Large intestine (tissue), 3 donors: ENCODE results near the gene ARL11. TPM values are rescaled to one million over a fixed set of nuclear protein-coding genes. Genes with fewer than 3 reads are reported as not detected.
A peak's percentile ranks its signal among the peaks of the same experiment; 100 is the strongest.

ENCODE experiments used
- DNase-seq, 2 donors: peaks; one replicate each; pipeline versions ENCODE4 v3.0.0 to v3.0.0-alpha.2; 2013
- H3K27ac ChIP-seq: one replicate; pipeline ENCODE4 v1.5.1; 2013; ENCODE audit warnings: low read length
- H3K27me3 ChIP-seq: 2 replicates; pipeline ENCODE4 v1.6.1; 2013; ENCODE audit warnings: low read length; ENCODE audit not compliant: control insufficient read depth, insufficient read depth
- H3K36me3 ChIP-seq: 2 replicates; pipeline ENCODE4 v1.6.1; 2013; ENCODE audit warnings: low read length; ENCODE audit not compliant: control insufficient read depth, insufficient read depth
- H3K4me1 ChIP-seq: one replicate; pipeline ENCODE4 v1.6.1; 2013; ENCODE audit warnings: low read length; ENCODE audit not compliant: control insufficient read depth, insufficient read depth
- H3K4me3 ChIP-seq: one replicate; pipeline ENCODE4 v1.5.1; 2013; ENCODE audit warnings: low read length
- H3K9me3 ChIP-seq: one replicate; pipeline ENCODE4 v1.6.1; 2013; ENCODE audit warnings: mild to moderate bottlenecking, low read depth, low read length, moderate library complexity; ENCODE audit not compliant: control insufficient read depth
- WGBS: methylation state at CpG from one replicate; pipeline ENCODE4 v1.1.5; 2013; ENCODE audit warnings: low lambda C conversion rate; ENCODE audit not compliant: insufficient coverage; 5-methylcytosine and 5-hydroxymethylcytosine counted together
- polyA plus RNA-seq: library from polyadenylated mRNA; unstranded; fragments of 120-200 nt; gene quantifications from one replicate; pipeline ENCODE4 v1.2.1, GENCODE V29; 2013

ARL11 gene
- polyA plus RNA-seq, 1 donor, result 1.3 TPM

GRCh38 chr13:49669735-49670309 lies 41.5 kb downstream of the ARL11 start:
- Histone ChIP-seq H3K27me3 (no peaks in the 10 kb centered on the region), H3K4me3 (no peak overlapping the region), H3K36me3 (peaks cover 18% of the 10 kb centered on the region), H3K27ac (no peak overlapping the region), H3K4me1 (no peaks in the 10 kb centered on the region), H3K9me3 (no peaks in the 10 kb centered on the region)
- WGBS, result no CpG with 5 or more reads among the region's 5 CpGs
- DNase-seq, result peak; percentile 50 to 67

- DNase-seq, result no peak
- H3K27me3 ChIP-seq, result no peaks in the 10 kb centered on the region
- no peak overlapping the region for H3K4me3 ChIP-seq
- no peaks in the 10 kb centered on the region for H3K4me1 ChIP-seq
- H3K27ac ChIP-seq, result no peak overlapping the region
- WGBS, result 100% methylated on average over 1 of the region's 5 CpGs
- H3K9me3 ChIP-seq, result no peaks in the 10 kb centered on the region
- H3K36me3 ChIP-seq, result peaks cover 17% of the 10 kb centered on the region
Observed at GRCh38 chr13:49670828-49671227, 42.5 kb downstream of the ARL11 start.

DNA sequence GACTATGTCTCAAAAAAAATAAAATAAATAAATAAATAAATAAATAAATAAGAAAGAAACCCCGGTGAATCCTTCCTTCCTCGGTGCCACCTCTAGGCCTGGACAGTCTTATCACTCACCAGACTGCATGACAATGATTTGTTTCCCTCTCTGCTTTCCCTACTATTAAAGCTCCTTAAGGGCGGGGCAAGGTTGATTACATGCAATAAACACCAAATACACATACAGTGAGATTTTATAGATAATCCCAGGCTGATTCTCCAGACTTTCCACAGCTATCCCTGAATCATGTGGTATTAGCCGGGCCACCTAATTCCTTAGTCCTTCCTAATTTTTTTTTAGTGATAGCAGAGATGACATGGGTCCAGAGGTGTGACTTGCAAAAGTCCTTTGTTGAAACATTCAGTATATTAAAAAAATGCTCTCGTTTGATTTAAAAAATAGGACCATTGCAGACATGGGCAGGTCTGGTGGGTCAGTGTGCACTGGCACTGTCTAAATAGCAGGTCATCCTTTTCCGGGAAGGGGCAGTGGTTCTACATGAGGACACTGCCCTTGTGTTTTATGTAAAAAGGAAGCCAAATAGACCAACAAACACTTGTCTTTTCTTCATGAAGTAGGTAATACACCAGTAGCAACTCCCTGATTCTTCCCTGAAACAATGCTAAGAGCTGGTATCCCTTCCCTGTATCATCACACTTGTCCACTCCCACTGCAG lies 48.4 kb downstream of the ARL11 start:
- Histone ChIP-seq H3K36me3 (no peaks in the 10 kb centered on the region), H3K27ac (no peak overlapping the region), H3K4me1 (no peaks in the 10 kb centered on the region), H3K9me3 (peaks cover 11% of the 10 kb centered on the region), H3K4me3 (no peak overlapping the region), H3K27me3 (no peaks in the 10 kb centered on the region)
- no CpG with 5 or more reads among the region's 6 CpGs for WGBS
- no peak for DNase-seq

- WGBS, result no CpG with 5 or more reads among the region's 48 CpGs
- Histone ChIP-seq H3K27me3 (no peaks in the 10 kb centered on the region), H3K4me3 (no peak overlapping the region), H3K36me3 (no peaks in the 10 kb centered on the region), H3K27ac (no peak overlapping the region), H3K9me3 (peaks cover 11% of the 10 kb centered on the region), H3K4me1 (no peaks in the 10 kb centered on the region)
- no peak for DNase-seq
Observed at GRCh38 chr13:49678191-49678914, 50.0 kb downstream of the ARL11 start.

DNA sequence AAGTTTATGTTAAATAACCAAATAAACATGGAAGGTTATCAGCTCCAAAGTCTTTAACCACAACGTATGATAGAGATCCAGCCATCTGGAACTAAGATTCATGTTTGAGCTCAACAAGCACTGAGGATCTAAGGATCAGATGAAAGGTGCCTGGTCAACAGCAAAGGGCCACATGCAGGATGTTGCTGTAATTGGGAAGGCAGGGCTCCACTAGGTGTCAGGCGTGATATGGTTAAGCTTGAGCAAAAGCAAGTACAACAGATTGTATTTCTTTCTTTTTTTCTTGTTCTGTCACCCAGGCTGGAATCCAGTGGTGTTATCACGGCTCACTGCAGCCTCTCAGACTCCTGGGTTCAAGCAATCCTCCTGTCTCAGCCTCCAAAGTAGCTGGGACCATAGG lies 50.9 kb downstream of the ARL11 start:
- WGBS, result no CpG with 5 or more reads among the region's 3 CpGs
- Histone ChIP-seq H3K27me3 (no peaks in the 10 kb centered on the region), H3K9me3 (peaks cover 11% of the 10 kb centered on the region), H3K27ac (no peak overlapping the region), H3K4me1 (no peaks in the 10 kb centered on the region), H3K36me3 (no peaks in the 10 kb centered on the region), H3K4me3 (no peak overlapping the region)
- DNase-seq, result no peak

GRCh38 chr13:49681842-49682435 lies 53.6 kb downstream of the ARL11 start:
- no CpG with 5 or more reads among the region's 4 CpGs for WGBS
- H3K36me3 ChIP-seq, result peaks cover 8% of the 10 kb centered on the region
- H3K27me3 ChIP-seq, result no peaks in the 10 kb centered on the region
- no peak overlapping the region for H3K4me3 ChIP-seq
- no peaks in the 10 kb centered on the region for H3K4me1 ChIP-seq
- peaks cover 11% of the 10 kb centered on the region for H3K9me3 ChIP-seq
- H3K27ac ChIP-seq, result no peak overlapping the region
- no peak for DNase-seq

Other genes starting within 250 kb of the ARL11 start
- 7.8 TPM for gene CAB39L, start 184.4 kb upstream of the ARL11 start, polyA plus RNA-seq
- gene SETDB2, start 184.2 kb upstream of the ARL11 start, polyA plus RNA-seq, result 13.6 TPM
- gene PHF11, start 132.6 kb upstream of the ARL11 start, polyA plus RNA-seq, result 47.3 TPM
- gene RCBTB1, start 42.9 kb upstream of the ARL11 start, polyA plus RNA-seq, result 21.2 TPM
- 43.1 TPM for gene EBPL, start 63.0 kb downstream of the ARL11 start, polyA plus RNA-seq
- gene KPNA3, start 164.2 kb downstream of the ARL11 start, polyA plus RNA-seq, result 31.3 TPM